A673 (cell line): ENCODE data around the gene U2AF1L4. TPM values are rescaled to one million over a fixed set of nuclear protein-coding genes. Genes with fewer than 3 reads are reported as not detected.

Experiments used
- BruUV-seq: library from RNA; stranded (reverse); fragments of 400-500 nt; replicated peaks from 2 replicates; lab custom pipeline; 2021; lab: Mats Ljungman, UMichigan
- CTCF ChIA-PET: fragments of 300-600 bp; sonication (Branson Sonifier 250); formaldehyde crosslinking; loops from one replicate; lab custom pipeline; 2022; ENCODE audit warnings: antibody characterized with exemption; lab: Charles Lee
- POLR2A ChIA-PET: fragments of 300-600 bp; sonication (Branson Sonifier 250); formaldehyde crosslinking; loops from one replicate; lab custom pipeline; 2022; ENCODE audit warnings: antibody characterized with exemption; ENCODE audit not compliant: low non-redundant PET; lab: Charles Lee
- DNase-seq: peaks from one replicate; pipeline ENCODE4 v3.0.0-alpha.2; 2015; ENCODE audit warnings: low spot score
- H3K27ac ChIP-seq: fragments of 200-600 bp; sonication (generic); 2 replicates; pipeline ENCODE4 v1.5.1; 2016; ENCODE audit warnings: mixed run types, low read depth, mild to moderate bottlenecking, mixed read lengths, antibody characterized with exemption, low read length; ENCODE audit not compliant: poor library complexity, severe bottlenecking
- H3K27me3 ChIP-seq: fragments of 200-600 bp; sonication (generic); replicated peaks from 2 replicates; pipeline ENCODE4 v1.6.1; 2017; ENCODE audit warnings: mixed run types, low read depth, mild to moderate bottlenecking, mixed read lengths, antibody characterized with exemption, low read length; ENCODE audit not compliant: insufficient read depth, poor library complexity
- H3K36me3 ChIP-seq: fragments of 200-600 bp; sonication (generic); 2 replicates; pipeline ENCODE4 v1.6.1; 2016; ENCODE audit warnings: mixed run types, mild to moderate bottlenecking, mixed read lengths, antibody characterized with exemption, low read length; ENCODE audit not compliant: insufficient read depth, poor library complexity, severe bottlenecking
- H3K4me1 ChIP-seq: fragments of 200-600 bp; sonication (generic); 2 replicates; pipeline ENCODE4 v1.6.1; 2017; ENCODE audit warnings: mixed run types, mild to moderate bottlenecking, mixed read lengths, antibody characterized with exemption, low read length; ENCODE audit not compliant: insufficient read depth, poor library complexity, severe bottlenecking
- H3K4me3 ChIP-seq: fragments of 200-600 bp; sonication (generic); 2 replicates; pipeline ENCODE4 v1.5.1; 2016; ENCODE audit warnings: low read depth, mixed run types, mild to moderate bottlenecking, mixed read lengths, low read length; ENCODE audit not compliant: poor library complexity, severe bottlenecking
- H3K9me3 ChIP-seq: fragments of 200-600 bp; sonication (generic); 2 replicates; pipeline ENCODE4 v1.6.1; 2016; ENCODE audit warnings: mixed run types, low read depth, mild to moderate bottlenecking, mixed read lengths, antibody characterized with exemption, low read length; ENCODE audit not compliant: poor library complexity, severe bottlenecking
- EZH2 ChIP-seq: fragments of 200-600 bp; sonication (generic); IDR thresholded peaks from 2 replicates; pipeline ENCODE4 v1.6.1; 2017; ENCODE audit warnings: borderline replicate concordance, low read depth, mild to moderate bottlenecking, mixed read lengths, antibody characterized with exemption, low read length; ENCODE audit not compliant: poor library complexity, severe bottlenecking
- intact Hi-C: fragments of 100-400 bp; cut with micrococcal nuclease; formaldehyde crosslinking; loops from one replicate; pipeline ENCODE4 v1.10.0; 2022; ENCODE audit not compliant: unreplicated experiment
- total RNA-seq: library from RNA; stranded (reverse); gene quantifications from 2 replicates; pipeline ENCODE4 v1.2.3, GENCODE V29; 2021
- TF ChIP-seq, protein P1 (sequence below): fragments of 300-800, 200-600 bp; sonication (generic); conservative IDR thresholded peaks from 2 replicates; pipeline ENCODE4 v1.5.1; 2017; ENCODE audit warnings: low read depth, mild to moderate bottlenecking, antibody characterized with exemption, low read length, moderate library complexity, mixed read lengths

Gene U2AF1L4
- total RNA-seq, 1 experiment from 2014 or later, result 21.0 TPM

DNA sequence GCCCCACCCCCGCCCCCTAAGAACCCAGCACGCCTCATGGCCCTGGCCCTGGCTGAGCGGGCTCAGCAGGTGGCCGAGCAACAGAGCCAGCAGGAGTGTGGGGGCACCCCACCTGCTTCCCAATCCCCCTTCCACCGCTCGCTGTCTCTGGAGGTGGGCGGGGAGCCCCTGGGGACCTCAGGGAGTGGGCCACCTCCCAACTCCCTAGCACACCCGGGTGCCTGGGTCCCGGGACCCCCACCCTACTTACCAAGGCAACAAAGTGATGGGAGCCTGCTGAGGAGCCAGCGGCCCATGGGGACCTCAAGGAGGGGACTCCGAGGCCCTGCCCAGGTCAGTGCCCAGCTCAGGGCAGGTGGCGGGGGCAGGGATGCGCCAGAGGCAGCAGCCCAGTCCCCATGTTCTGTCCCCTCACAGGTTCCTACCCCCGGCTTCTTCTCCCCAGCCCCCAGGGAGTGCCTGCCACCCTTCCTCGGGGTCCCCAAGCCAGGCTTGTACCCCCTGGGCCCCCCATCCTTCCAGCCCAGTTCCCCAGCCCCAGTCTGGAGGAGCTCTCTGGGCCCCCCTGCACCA is 42.1 kb upstream of the U2AF1L4 start:
- intact Hi-C loops, result no loop called here

DNA sequence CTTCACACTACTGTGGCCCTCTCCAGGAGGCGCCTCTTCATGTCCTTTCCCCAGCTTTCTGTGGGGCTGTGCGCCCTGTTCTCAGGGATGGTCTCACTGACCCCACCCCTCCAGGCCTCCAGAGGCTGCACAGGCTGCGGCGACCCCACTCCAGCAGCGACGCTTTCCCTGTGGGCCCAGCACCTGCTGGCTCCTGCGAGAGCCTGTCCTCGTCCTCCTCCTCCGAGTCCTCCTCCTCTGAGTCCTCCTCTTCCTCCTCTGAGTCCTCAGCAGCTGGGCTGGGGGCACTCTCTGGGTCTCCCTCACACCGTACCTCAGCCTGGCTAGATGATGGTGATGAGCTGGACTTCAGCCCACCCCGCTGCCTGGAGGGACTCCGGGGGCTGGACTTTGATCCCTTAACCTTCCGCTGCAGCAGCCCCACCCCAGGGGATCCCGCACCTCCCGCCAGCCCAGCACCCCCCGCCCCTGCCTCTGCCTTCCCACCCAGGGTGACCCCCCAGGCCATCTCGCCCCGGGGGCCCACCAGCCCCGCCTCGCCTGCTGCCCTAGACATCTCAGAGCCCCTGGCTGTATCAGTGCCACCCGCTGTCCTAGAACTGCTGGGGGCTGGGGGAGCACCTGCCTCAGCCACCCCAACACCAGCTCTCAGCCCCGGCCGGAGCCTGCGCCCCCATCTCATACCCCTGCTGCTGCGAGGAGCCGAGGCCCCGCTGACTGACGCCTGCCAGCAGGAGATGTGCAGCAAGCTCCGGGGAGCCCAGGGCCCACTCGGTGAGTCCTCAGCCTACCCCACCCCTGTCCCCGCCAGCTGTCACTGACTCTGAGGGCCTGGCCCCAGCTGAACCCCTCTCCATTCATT is 41.3 kb upstream of the U2AF1L4 start:
- ChIA-PET CTCF (interaction anchor here (0.5 kb wide), 1 partner anchor 13 kb away, joined by 3 read pairs; no protein-coding TSS in a partner anchor), POLR2A (interaction anchor here (0.6 kb wide), 1 partner anchor 17 kb away, joined by 11 read pairs; no protein-coding TSS in a partner anchor)
- Histone ChIP-seq H3K9me3 (no peaks in the 10 kb centered on the region), H3K4me3 (no peak overlapping the region), H3K27me3 (no peaks in the 10 kb centered on the region), H3K4me1 (no peaks in the 10 kb centered on the region), H3K27ac (no peak overlapping the region), H3K36me3 (peaks cover 9% of the 10 kb centered on the region)
- DNase-seq, result no peak
- TF ChIP-seq, protein P1, sequence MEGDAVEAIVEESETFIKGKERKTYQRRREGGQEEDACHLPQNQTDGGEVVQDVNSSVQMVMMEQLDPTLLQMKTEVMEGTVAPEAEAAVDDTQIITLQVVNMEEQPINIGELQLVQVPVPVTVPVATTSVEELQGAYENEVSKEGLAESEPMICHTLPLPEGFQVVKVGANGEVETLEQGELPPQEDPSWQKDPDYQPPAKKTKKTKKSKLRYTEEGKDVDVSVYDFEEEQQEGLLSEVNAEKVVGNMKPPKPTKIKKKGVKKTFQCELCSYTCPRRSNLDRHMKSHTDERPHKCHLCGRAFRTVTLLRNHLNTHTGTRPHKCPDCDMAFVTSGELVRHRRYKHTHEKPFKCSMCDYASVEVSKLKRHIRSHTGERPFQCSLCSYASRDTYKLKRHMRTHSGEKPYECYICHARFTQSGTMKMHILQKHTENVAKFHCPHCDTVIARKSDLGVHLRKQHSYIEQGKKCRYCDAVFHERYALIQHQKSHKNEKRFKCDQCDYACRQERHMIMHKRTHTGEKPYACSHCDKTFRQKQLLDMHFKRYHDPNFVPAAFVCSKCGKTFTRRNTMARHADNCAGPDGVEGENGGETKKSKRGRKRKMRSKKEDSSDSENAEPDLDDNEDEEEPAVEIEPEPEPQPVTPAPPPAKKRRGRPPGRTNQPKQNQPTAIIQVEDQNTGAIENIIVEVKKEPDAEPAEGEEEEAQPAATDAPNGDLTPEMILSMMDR, result no peak
- TF ChIP-seq EZH2, result no peak
- intact Hi-C loops, result no loop called here
- no TSS peak for BruUV-seq

More for the DNA sequence above, 42.1 kb upstream of the U2AF1L4 start:
- no peak for DNase-seq
- TF ChIP-seq EZH2, result no peak
- TF ChIP-seq, protein P1, result no peak
- ChIA-PET CTCF (no interaction called here), POLR2A (no interaction called here)
- BruUV-seq, result no TSS peak
- H3K4me1 ChIP-seq, result no peaks in the 10 kb centered on the region
- H3K36me3 ChIP-seq, result peaks cover 8% of the 10 kb centered on the region
- no peaks in the 10 kb centered on the region for H3K27me3 ChIP-seq
- no peaks in the 10 kb centered on the region for H3K9me3 ChIP-seq
- no peak overlapping the region for H3K27ac ChIP-seq
- H3K4me3 ChIP-seq, result no peak overlapping the region

DNA sequence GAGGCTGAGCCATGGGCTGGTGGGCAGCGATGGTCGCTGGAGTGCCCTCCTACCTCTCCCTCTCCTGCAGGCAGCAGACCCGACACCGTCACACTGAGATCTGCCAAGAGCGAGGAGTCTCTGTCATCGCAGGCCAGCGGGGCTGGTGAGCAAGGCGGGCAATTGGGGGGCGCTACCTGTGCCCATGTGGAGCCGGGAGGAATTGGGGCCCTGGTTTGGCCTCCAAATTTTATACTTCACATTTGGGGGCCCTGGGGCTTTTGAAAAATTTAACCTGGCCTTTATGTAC is 40.1 kb upstream of the U2AF1L4 start:
- ChIA-PET POLR2A (no interaction called here), CTCF (no interaction called here)
- Histone ChIP-seq H3K27ac (no peak overlapping the region), H3K36me3 (peaks cover 14% of the 10 kb centered on the region), H3K9me3 (no peaks in the 10 kb centered on the region), H3K4me1 (no peaks in the 10 kb centered on the region), H3K27me3 (no peaks in the 10 kb centered on the region), H3K4me3 (no peak overlapping the region)
- no peak for DNase-seq
- TF ChIP-seq, protein P1, result no peak
- no peak for TF ChIP-seq EZH2
- intact Hi-C loops, result no loop called here
- no TSS peak for BruUV-seq
